NB4 (cell line): ENCODE results near the gene NECTIN4.

ENCODE experiments used
- DNase-seq: peaks from one replicate; pipeline ENCODE4 v3.0.0; 2010; ENCODE audit warnings: low read depth
- H3K4me3 ChIP-seq: one replicate; pipeline ENCODE4 v1.5.1; 2011; ENCODE audit warnings: mild to moderate bottlenecking, low read depth, low read length, moderate library complexity
- CTCF ChIP-seq: IDR thresholded peaks from one replicate; pipeline ENCODE4 v1.5.1; 2012; ENCODE audit warnings: low read depth, low read length
- MAX ChIP-seq: IDR thresholded peaks from 2 replicates; pipeline ENCODE4 v1.6.1; 2011; ENCODE audit warnings: low read depth, low read length
- MYC ChIP-seq: IDR thresholded peaks from 2 replicates; pipeline ENCODE4 v1.6.1; 2011; ENCODE audit warnings: low read depth, low read length
- POLR2A ChIP-seq: IDR thresholded peaks from 2 replicates; pipeline ENCODE4 v1.6.1; 2011; ENCODE audit warnings: mild to moderate bottlenecking; ENCODE audit not compliant: insufficient read length; ENCODE audit errors: extremely low read depth

Gene NECTIN4

GRCh38 chr1:161047436-161048420 is 41.6 kb downstream of the NECTIN4 start:
- TF ChIP-seq MYC (no peak), CTCF (no peak), MAX (no peak), POLR2A (no peak)
- no peak for DNase-seq
- H3K4me3 ChIP-seq: no peak overlapping the region

- DNase-seq: peak; percentile 56
- TF ChIP-seq CTCF: no peak
- TF ChIP-seq POLR2A: no peak
- no peak for TF ChIP-seq MYC
- peak overlapping the region; percentile 78 for H3K4me3 ChIP-seq
These were observed 42.6 kb downstream of the NECTIN4 start for GRCh38 chr1:161046605-161047228.

GRCh38 chr1:161045736-161046604 is 43.4 kb downstream of the NECTIN4 start, which contains the start of gene USF1:
TSS of gene USF1 (minus strand) at chr1:161045977. CDS start at chr1:161043275, 2,702 bp downstream.
- TF ChIP-seq POLR2A: peak; percentile 76
- TF ChIP-seq MYC: peak; percentile 60
- TF ChIP-seq CTCF: no peak
- peak; percentile 4 for TF ChIP-seq MAX
- DNase-seq: peak; percentile 96
- peak within 1 kb of the TSS; percentile 78 for H3K4me3 ChIP-seq

GRCh38 chr1:161044908-161045735 is 44.2 kb downstream of the NECTIN4 start:
- DNase-seq: peak; percentile 93
- TF ChIP-seq POLR2A (peak; percentile 38), CTCF (no peak), MYC (no peak), MAX (peak; percentile 23; the same call in 1 of the 2 replicates)

GRCh38 chr1:161044535-161044907 is 44.8 kb downstream of the NECTIN4 start:
- peak overlapping the region; percentile 78 for H3K4me3 ChIP-seq
- no peak for TF ChIP-seq POLR2A
- TF ChIP-seq CTCF: no peak
- TF ChIP-seq MAX: no peak
- TF ChIP-seq MYC: no peak
- no peak for DNase-seq

More at GRCh38 chr1:161044908-161045735, 44.2 kb downstream of the NECTIN4 start:
- H3K4me3 ChIP-seq: peak overlapping the region; percentile 78
